ENCODE data around the gene MICU2.
"Not testable (repeated sequence)": the region's sequence is repeated elsewhere in the genome, so short reads cannot be mapped to it uniquely, and the experiment has no call there.

Gene MICU2

DNA sequence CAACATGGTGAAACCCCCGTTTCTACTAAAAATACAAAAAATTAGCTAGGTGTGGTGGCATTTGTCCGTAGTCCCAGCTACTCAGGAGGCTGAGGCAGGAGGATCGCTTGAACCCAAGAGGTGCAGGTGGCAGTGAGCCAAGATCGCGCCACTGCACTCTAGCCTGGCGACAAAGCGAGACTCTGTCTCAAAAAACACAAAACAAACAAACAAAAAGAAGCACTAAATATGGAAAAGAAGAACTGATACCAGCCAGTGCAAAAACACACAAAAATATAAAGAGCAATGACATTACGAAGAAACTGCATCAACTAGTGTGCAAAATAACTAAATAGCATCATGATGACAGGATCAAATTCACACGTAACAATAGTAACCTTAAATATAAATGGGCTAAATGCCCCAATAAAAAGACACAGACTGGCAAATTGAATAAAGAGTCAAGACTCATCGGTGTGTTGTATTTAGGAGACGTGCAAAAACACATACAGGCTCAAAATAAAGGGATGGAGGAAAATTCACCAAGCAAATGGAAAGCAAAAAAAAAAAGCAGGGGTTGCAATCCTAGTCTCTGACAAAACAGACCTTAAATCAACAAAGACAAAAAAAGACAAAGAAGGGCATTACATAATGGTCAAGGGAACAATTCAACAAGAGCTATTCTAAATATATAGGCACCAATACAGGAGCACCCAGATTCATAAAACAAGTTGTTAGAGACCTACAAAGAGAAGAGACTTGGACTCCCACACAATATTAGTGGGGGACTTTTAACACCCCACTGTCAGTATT is 13.1 kb downstream of the MICU2 start:
- DNase-seq = not testable (repeated sequence)

DNA sequence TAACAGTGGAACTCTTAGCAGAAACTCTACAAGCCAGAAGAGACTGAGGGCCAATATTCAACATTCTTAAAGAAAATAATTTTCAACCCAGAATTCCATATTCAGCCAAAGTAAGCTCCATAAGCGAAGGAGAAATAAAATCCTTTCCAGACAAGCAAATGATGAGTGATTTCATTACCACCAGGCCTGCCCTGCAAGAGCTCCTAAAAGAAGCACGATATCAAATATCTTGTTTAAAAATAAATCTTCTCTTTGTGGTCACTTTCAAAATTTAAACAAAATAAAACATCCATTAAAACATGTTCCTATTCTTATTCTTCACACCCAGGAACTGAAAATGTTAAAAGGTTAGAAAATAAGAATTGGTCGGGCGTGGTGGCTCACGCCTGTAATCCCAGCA is 13.7 kb downstream of the MICU2 start:
- no peak for DNase-seq

DNA sequence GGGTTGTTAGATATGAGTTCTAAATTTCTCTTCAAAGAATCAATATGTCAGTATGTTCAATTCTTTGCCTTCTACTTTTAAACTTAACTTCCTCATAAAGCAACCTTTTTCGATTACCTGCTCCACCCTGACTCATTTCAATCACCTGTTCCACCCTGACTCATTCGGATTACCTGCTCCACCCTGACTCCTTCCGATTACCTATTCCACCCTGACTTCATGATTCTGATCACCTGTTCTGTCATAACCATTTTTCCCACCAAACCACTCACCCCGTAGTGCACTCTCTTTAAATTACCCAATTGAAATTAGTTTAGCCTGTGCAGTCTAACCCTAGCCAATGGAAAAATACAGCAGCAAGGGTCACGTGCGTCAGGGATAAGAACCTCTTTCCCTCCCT is 14.5 kb downstream of the MICU2 start:
- not testable (repeated sequence) for DNase-seq

DNA sequence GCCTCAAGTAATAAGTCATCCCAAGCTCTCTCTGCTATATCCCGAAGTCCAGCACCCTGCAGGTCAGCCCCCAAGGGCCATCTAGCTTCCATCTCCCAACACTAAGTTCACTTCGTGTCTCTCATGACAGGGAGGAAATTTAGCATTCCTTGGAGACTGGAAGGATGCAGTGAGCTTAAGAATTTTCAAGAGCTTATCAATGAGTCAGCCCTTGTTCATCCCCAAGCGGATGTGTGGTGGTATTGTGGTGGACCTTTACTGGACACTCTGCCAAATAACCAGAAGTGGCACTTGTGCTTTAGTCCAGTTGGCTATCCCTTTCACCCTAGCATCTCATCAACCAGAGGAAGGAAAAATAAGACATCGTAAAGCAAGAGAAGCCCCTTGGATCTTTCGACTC is 15.6 kb downstream of the MICU2 start:
- DNase-seq = not testable (repeated sequence)

DNA sequence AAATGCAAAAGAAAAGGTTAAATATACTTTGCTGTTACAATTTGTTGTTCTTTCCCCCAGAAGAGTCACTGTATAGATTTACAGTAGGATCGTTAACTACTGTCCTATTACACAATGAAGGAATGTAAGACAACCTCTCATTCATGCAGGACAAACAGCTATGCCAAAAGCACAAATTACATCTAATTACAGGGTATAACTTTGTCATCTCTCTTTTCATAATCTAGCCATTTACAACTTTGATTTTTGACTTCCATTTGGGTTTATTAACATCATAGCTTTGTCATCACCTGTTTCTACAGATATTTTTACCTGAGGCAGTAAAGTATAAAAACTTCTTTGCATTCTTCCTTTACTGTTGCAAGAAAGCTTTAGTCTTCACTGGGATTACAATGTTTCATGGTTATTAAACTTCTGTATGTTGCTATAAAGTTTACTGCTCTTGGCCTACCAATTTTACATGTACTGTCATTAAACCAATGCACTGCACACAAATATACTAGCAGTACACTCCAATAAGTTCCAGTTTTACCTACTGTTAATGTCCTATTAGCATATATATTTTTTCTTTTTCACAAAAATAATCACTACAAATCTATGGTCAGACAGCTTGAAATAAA is 18.9 kb downstream of the MICU2 start:
- DNase-seq = no peak

DNA sequence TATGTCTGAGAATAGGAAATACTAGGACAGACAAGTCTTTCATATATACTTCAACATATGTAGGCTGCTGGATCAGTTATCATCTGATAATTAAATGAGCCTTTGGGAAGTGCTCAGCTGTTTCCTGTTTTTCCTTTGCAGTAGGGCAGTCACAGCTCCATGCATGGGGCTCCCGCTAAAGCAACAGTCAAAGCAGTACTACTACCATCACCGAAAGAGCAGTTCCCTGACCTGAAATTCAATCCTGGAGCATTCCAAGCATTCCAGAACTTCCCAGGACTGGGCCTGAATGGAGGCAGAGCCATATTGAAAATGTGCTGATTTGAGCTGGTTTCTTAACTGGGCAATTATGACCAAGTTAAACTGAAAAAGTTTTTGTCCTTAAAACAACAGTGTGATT is 20.5 kb downstream of the MICU2 start:
- DNase-seq = no peak

DNA sequence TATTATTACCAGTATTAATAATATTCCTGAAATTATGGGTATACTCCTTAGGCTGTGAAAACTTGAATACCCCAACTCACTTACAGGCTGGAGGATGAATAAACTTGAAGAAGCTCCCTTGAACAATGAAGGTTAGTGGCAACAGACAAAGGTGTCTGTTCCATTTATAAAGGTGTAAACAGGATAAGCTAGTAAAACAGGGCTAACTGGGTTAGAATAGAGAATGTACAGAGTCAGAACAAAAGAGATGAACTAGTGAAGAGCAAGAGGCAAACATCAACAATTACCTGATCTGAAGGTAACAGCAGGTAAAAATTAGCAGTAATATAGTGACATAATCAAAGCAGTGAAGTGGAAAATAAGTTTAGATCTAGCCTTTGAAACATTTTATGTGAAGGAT is 23.2 kb downstream of the MICU2 start:
- DNase-seq = no peak

DNA sequence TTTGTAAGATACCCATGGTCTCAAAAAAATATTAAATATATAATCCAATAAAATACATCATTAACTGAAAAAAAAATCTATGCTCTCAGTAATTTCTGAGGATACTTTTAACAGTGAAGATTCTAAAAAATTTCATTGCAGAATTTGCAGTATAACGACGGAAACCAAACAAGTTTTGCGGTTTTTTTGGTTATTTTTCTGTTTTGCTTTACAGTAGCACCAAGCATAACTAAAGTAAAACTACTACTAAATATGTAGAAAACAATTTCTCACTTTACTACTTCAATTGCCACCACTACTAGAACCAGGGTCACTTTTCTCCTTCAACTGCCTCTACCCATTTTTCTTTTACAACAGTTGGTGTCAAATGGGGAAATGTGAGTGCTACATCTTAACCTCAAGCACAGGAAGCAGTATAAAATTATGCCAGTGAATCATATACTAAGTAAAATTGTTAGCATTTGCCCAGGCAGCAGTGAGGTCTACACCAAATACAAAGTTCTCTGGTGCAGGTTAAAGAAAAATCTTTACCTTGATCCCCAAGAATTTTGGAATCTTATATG is 24.1 kb downstream of the MICU2 start:
- no peak for DNase-seq

DNA sequence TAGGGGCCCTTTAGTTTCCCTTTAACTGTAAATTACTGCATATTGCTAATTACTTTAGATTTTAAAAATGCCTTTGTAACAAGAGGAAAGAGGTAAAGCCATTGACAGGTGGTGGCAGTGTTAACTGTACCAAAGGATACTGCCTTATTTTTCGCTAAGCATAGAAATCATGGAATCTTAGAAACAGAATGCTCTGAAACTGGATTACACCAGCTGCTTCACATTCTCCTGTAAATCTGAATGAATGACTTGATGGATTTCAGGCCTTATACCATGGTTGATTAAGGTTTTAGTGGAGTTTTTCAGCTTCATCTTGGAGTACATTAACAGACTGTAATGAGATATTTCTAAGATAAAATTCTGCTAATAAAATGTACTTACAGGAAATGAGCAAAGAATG is 25.2 kb downstream of the MICU2 start:
- no peak for DNase-seq

DNA sequence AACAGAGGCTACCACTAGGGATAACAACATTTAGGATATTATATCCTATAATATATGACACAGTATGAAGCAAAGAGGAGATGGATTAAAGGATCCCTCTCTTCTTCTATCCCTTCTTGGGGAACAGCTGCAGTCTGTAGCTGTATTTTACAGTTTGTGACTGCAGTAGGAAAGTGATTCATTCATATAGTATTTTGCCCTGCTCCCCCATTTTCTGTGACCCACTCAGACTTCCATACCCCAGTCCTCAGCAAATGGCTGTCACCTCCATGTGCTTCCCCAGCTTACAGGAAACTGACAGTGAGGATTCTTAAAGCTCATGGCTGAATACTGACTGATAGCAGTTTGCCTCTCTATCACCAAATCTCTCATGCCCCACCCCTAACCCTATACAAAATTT is 27.5 kb downstream of the MICU2 start:
- DNase-seq = no peak

DNA sequence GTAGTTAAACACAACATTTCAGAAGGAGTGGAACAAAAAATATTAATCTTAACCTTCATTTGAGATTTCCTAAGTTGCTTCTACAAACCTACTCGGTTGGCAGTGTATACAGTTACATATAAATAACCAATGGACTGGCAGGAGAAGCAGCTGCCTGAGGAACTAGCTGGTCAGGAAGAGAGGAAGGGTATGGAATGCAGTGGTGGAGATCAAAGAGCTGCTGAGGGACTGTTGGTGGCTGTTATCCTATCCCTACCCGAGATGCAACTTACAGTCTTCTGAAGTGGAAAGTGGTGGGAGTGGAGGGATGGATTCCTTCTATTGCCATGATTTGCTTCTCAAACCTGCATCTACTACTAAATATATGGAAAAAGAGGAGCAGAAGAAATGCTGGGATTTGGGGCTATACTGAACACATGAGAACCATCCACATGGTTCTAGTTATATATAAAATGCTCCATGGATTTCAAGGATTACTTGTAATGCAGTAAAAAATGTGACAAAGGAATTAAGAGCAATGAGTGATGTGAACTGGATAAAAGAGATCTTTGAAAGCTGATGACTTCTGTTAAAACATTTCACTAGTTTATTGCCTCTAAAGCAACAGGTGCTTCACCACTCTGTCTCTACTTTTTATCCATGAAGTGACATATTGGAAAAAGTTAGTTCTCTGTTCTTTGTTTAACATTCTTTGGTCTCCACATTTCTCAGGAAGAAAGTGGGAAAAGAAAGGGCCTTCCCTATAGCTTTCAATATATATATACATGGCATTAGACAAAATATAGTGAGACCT is 29.9 kb downstream of the MICU2 start:
- DNase-seq = no peak

DNA sequence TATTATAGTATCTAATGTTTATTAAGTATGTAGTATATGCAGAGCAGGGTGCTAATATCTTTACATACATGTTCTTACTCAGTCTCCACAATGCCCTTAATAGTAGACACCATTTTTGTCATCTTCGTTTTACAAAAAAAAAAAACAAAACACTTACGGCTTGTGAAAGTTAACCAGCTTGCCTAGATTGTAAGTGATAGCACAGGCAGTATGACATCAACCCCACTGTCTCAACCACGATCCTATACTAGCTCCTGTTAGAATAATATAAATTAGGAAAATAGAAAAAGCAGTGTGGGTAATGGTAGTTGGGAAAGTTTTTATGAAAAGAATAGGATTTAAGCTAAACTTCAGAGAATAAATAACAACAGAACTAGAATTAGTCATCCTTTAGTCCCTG is 34.3 kb downstream of the MICU2 start:
- no peak for DNase-seq

DNA sequence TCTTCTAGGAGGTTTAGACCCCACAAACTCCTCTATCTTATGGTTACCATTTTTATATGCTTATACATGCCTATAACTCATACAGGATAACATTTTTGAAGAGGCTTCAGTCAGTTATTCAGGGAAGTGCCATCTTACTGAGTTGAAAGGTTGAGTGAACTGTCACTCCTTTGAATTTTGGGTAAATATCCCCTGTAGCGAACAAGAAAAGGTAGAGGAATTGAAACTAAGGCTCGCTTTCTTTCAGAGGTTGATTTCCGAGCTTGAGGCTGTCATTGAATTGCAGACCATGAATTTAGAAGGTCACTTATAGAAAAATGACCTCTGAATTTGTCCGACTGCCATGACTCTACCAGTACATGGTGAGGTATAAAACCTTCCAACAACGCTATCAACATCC is 35.1 kb downstream of the MICU2 start:
- DNase-seq = no peak

DNA sequence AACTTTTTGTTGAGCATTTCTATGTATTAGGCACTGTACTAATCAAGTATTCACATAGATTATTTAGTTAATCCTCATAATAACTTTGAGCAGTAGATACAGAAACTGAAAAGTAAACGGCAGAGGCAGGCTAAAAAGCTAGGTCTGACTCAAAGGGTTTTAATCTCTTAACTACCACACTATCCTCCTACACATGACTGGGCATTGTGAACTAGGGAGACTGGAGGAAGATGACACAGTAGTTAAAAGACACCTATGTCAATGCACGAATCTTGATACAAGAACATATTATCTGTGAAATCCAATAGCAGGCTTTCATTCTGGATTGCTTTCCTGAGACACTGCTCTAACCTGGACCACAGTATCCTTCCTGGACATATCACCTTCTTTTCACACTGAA is 36.3 kb downstream of the MICU2 start:
- no peak for DNase-seq

DNA sequence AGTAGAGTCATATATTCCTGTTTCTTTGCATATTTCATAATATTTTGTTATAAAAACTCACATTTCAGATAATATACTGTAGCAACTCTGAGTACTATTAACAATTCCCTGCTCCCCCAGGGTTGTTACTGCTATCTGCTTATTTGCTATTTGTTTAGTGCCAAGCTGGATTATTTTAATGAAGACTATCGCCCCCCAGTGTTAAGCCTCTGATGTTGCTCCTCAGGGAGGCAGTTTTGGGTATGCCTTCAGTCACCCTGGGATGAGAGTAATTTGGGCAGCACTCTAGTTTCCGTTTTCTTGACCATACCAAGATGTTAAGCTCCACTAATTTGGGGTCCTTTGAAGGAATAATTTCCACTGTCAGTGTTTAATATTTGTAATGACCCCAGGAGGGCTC is 46.0 kb downstream of the MICU2 start:
- DNase-seq = no peak

DNA sequence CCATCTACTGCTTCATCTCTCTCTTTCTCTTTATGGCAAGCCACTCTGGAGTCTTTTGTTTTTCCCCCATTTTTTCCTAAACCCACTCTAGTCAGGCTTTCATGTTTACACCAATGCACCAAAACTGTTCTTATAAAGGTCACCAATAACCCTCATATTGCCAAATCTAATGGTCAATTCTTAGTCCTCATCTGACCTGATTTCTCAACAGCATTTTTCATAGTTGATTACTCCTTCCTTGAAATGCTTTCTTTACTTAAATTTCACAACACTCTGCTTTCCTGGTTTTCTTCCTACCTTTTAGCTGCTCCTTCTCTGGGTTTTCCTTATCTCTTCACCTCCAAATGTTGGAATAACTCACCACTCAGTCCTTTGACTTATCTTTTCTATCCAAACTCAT is 47.9 kb downstream of the MICU2 start:
- no peak for DNase-seq

DNA sequence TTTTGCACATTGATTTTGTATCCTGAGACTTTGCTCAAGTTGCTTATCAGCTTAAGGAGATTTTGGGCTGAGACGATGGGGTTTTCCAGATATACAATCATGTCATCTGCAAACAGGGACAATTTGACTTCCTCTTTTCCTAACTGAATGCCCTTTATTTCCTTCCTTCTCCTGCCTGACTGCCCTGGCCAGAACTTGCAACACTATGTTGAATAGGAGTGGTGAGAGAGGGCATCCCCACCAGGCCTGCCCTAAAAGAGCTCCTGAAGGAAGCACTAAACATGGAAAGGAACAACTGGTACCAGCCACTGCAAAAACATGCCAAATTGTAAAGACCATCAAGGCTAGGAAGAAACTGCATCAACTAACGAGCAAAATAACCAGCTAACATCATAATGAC is 50.7 kb downstream of the MICU2 start:
- not testable (repeated sequence) for DNase-seq

DNA sequence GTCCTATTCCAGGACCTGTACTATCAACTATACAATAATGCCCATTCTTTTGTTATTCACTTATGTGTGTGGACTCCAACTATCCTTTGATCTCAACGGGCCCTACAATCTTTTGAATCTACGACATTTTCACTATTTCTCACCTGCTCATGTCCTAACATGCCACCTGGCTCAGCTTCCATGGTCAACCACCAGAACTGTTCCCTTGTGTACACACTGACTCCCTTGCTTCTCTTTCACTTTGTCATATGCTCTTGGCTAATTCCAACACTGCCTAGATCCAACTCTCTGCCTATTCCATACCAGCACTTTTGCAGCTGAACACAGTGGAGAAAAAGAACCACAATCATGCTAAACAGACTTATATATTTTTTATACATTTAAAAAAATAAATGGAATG is 53.1 kb downstream of the MICU2 start:
- no peak for DNase-seq

DNA sequence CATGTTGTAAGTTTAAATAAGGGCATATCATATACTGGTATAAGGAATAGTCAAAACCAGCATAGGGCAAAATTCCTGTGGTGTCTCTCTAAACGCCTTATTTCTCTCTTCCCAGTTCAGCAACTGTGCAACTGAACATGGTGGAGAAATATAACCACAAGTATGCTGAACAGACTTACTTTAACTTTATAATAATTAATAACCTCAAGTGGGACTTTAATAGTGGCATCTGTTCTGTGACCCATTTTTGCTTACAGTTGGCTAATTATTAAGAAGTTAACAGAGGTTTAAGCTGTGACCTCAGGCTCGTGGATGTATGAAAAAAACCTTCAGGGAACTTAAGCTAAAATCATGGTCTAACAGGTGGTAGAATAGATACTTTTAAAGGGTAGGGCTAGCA is 54.3 kb downstream of the MICU2 start:
- no peak for DNase-seq

DNA sequence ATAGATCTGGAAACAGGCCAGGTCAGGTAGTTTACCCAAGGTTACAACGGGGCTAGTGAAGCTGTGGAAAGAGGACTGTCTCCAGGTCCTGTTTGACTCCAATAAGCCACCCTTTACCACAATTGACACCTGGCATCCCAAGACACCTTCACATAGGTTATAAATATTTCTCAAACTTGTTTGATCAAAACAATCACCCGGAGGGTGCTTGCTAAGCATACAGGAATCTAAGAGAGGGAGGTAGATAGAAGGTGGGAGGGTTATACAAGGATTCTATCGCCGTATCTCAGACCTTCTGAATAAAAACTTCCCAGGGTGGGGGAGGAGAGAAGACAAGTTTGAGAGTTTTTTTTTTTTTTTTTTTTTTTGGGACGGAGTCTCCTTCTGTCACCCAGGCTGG is 55.4 kb downstream of the MICU2 start:
- no peak for DNase-seq

DNA sequence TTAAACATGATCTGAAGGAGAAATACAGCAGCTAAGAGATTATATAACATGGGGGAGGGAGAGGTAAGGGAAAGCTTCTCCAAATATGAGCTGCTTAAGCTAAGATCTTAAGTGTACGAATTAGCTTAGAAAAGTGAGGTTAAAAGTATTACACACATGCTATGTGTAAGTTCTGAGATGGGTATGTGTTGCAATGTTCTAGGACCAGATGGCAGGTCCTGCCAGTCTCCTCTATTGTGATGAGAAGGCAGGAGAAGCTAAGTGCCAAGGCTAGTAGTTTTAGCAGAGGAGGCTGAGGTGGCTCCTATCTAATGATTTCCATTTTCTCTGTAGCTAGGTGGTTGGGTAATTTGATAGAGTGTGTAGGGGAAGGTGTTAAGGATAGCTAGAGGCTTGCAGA is 57.6 kb downstream of the MICU2 start:
- DNase-seq = no peak

DNA sequence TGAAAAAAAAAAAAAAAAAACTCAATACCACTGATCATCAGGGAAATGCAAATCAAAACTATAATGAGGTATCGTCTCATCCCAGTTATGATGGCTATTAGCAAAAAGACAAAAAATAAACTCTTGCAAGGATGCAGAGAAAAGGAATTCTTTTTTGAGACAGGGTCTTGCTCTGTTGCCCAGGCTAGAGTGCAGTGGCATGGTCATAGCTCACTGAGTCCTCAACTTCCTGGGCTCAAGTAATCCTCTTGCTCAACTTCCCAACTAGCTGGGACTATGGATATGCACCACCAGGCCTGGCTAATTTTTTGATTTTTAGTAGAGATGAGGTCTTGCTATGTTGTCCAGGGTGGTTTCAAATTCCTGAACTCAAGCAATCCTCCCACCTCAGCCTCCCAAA is 59.5 kb downstream of the MICU2 start:
- no peak for DNase-seq

DNA sequence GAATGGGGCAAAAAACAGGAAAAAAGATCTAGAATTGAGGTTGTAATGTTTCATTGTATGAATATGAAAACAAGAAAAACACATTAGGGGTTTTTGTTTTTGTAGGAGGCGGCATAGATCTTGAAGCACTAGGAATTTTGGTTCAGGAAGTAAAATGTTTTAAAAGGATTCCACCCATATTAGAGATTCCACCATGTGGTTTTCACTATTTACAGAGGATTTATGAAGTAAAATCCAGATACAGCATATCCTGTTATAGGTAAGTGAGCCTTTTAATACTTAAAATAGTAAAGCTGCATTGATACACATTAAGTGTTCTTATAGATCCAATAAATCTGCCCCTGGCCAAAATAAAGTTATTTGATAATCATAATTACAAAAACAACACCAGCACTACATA is 61.4 kb downstream of the MICU2 start:
- no peak for DNase-seq

DNA sequence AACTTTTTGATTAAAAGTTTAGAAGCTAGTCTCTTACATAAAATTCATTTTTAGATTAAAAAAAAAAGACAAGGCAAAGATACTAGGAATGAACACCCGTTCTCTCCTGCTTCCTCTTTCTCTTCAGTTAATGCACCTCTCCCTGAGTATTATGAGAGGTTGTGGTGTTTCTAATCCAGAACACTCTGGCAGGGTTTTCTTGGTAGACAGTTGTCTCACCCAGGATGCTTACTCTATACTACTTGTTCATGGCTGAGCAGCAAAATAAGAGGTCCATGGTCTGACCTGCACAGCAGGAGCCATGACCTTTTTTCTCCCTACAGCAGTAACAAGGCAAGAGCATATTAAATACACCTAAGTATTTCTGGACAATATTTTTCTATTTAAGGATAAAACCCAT is 62.0 kb downstream of the MICU2 start:
- no peak for DNase-seq
